ENCODE data around the gene GPR137.
A peak's percentile ranks its signal among the peaks of the same experiment; 100 is the strongest.
"Not testable (repeated sequence)": the region's sequence is repeated elsewhere in the genome, so short reads cannot be mapped to it uniquely, and the experiment has no call there.

GPR137 gene

DNA sequence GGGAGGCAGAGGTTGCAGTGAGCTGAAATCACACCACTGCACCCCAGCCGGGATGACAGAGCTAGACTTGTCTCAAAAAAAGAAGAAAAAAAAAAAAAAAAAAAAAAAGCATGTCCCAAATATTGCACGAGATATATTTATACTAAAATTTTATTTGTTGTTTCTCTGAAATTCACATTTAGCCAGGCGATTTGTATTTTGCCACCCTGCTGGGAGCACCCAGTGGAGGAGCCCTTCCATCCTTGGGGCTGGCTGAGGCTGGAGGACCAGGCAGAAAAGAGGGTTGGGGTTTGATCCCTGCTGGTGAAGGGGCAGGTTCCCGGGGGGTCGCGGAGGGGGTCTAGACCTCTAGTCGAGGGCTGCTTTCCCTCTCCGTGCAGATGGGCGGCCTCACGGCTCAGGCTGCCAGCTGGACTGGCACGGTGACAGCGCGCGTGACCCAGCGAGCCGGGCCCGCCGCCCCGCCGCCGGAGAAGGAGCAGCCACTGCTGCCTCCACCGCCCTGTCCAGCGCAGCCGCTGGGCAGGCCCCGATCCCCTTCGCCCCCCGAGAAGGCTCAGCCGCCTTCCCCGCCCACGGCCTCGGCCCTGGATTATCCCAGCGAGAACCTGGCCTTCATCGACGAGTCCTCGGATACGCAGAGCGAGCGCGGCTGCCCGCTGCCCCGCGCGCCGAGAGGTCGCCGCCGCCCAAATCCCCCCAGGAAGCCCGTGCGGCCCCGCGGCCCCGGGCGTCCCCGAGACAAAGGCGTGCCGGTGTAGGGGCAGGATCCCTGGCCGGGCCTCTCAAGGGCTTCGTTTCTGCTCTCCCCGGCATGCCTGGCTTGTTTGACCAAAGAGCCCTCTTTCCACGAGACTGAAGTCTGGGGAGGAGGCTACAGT, 13.6 kb downstream of the GPR137 start:
- peak in 52 of 58 donors; percentile 21 to 77 (median 60) for DNase-seq

DNA sequence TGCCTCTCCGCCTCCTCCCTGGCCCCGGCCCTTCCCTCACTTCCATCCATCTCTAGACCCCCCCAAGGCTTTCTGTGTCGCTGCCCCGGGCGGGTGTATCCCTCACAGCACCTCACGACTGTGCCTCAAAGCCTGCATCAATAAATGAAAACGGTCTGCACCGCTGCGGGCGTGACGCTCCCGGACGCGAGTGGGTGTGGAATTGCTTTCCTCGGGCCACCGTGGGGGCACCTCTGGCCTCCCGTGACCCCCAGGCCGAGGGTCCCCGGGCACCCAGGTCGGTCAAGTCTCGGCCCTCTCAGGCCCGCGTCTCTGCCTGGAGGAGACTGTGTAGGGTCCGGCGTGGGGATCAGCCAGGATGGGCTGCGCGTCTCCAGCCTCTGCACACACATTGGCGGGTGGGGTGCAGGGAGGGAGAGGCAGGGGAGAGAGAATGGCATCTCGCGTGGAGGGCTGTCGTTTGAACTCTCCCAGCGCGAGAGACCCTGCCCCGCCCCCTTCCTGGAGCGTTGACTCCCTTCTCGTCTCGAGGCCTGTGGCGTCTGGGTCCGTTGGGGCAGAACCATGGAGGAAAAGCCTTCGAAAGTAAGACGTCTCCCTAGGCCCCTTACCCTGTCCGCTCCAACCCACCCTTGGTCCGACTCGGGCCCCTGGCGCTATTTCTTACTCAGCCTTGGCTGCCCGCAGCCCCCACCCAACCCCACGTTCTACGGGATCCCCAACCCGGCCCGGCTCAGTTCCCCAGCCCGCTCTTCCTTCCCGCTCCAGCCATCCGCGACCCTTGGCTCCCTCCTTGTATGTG, 14.4 kb downstream of the GPR137 start, which contains the start of gene CATSPERZ:
CATSPERZ (plus strand) TSS at position 512 of the 802 bp plus-strand sequence; CDS start at position 565, 53 bp downstream.
- peak in 2 of 58 donors; percentile 39 to 41 for DNase-seq

DNA sequence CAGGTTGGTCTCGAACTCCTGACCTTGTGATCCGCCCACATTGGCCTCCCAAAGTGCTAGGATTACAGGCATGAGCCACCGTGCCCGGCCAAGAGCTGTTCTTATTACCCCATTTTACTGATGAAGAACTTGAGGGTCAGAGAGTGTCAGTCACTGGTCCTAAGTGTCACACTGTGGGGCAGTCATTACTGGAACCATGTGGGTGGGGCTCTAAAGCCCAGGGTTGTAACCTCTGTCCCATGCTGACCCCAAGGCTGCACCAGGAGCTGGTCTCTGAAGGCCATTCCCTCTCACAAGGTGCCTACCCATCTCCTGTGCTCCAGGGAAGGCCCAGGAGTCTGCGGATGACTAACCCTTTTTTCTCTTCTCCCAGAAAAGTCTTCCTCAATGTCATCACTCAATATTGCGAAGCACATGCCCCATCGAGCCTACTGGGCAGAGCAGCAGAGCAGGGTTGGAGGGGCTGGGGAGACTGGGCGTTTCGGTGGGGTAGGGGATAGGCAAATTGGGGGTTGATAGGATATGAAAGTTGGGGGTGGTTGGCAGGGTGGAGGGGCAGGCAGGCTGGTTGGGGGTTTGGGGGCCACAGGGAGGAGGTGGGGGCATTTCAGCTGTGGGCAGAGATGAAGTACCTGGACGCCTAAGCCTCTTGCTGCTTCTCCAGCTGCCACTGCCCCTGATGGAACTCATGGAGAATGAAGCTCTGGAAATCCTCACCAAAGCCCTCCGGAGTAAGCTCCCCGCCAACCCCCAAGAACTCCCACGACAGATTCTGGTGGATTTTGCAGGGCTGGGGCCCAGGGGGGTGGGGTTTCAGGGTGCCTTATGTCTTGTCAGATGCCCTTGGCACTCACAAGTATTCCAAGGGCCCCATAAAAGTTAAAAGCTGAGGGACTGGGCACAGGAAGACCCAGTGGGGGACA, 17.7 kb downstream of the GPR137 start:
- DNase-seq, result no peak

DNA sequence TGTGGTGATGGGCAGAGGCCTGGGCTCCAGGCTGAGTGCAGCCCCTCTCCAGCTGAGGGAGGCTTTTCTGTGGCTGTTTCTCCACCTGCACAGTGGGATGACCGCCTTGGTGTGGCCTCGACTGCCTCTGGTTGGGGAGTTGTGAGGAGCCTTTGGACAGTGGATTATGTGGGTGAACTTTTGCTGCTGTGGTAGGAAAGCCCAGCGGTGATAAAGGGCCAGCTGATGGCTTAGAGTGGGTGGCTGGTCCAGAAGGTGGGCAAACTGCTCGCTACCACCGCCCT, 18.3 kb downstream of the GPR137 start:
- DNase-seq, result no peak

DNA sequence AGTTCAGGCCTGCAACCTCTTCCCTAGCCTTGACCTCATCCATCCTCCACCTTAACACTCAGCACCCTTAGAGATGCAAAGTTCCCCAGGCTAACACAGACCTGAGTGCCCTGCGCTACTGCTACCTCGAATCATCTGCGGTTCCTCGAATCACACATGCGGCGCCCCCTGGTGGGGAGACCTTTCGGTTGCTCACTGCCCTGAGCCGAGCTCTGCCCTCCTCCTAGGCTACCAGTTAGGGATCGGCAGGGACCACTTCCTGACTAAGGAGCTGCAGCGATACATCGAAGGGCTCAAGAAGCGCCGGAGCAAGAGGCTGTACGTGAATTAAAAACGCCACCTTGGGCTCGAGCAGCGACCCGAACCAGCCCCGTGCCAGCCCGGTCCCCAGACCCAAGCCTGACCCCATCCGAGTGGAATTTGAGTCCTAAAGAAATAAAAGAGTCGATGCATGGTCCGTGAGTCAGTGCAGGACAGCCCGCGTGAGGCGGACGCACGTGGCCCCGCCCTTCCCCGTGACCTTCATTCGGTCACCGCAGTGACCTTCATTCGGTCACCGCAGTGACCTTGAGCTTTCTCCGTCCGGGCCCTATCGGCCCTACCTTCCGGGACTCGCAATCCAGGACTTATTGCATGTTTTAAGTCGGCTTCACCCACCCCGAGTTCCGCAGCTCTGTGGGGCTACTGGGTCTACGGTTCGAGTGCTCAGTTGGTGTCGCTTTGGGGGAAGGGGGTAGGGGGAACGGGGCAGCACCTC, 18.8 kb downstream of the GPR137 start:
- peak in 56 of 58 donors; percentile 37 to 97 (median 78) for DNase-seq

DNA sequence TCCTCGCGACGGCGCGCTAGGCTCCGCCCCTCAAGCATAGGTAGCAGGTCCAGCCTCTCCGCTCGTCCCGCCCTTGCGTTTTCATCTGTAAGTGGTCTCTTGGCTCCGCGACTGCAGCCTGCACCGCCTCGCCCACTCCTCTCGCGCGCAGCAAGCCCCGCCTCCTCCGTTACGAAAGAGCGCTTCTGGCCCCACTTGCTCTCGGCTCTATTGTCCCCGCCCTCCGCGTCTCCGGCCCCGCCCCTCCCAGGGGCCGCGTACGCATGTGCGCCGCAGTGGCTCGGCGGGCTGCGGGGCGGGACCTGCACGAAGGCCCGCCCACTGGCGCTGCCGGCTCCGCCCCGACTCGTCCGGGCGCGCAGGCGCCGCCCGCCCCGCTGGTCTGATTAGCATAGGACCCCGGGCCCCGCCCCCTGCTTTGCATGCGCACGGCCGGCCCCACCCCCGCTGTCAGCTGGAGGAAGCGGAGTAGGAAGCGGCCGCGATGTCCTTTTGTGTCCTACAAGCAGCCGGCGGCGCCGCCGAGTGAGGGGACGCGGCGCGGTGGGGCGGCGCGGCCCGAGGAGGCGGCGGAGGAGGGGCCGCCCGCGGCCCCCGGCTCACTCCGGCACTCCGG, 19.5 kb downstream of the GPR137 start, which contains the start of gene ESRRA:
ESRRA (plus strand) TSS at position 450 of the 616 bp plus-strand sequence. CDS start 1,656 bp downstream, outside the sequence.
- DNase-seq, result peak; percentile 81 to 100 (median 99)

DNA sequence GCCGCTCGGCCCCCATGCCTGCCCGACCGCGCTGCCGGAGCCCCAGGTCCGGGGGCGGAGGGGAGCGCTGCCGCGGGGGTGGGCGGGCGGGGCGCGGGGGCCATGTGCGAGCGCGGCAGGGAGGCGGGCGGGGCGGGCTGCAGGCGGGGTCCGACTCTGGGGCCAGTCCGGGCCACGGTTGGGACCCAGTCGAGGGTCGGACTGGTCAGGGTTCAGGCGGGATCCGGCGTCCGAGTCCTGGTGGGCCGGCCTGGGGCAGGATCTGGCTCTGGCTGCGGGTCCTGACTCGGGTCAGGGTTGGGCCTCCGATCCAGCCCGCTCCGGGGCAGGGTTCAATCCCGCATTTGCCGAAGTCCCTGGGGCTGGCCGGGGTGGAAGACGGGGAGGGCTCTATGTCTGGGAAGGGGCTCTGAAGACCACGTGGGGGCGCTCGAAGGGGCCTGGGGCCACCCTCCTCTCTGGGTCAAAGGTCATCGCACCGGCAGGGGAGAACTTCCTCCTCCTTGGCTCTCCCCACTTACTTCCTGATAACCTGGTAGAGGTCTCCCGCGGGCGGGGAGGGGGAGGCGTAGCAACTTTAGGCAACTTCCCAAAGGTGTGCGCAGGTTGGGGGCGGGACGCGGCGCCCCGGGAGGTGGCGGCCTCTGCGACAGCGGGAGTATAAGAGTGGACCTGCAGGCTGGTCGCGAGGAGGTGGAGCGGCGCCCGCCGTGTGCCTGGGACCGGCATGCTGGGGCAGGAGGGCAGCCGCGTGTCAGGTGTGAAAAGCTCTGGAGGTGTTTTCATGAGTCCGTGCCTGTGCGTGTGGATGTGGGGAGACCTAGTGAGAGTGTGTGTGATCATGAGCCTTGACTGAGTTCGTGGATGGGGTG, 20.3 kb downstream of the GPR137 start:
- peak in 46 of 58 donors; percentile 16 to 75 (median 58) for DNase-seq

DNA sequence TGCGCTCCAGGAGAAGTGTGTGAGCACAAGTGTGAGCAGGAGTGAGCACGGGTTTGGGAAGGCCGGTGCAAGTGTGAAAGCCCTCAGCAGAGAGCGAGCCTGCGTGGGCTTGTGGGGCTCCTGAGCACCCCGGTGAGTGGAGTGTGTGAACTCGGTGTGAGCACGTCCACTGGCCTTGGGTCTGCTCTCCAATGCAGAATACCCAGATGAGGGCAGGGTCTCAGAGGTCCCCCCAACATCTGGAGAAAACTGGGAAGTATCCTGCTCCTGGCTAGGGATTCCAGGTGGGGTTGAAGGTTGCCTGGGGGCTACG, 20.9 kb downstream of the GPR137 start:
- DNase-seq, result no peak

DNA sequence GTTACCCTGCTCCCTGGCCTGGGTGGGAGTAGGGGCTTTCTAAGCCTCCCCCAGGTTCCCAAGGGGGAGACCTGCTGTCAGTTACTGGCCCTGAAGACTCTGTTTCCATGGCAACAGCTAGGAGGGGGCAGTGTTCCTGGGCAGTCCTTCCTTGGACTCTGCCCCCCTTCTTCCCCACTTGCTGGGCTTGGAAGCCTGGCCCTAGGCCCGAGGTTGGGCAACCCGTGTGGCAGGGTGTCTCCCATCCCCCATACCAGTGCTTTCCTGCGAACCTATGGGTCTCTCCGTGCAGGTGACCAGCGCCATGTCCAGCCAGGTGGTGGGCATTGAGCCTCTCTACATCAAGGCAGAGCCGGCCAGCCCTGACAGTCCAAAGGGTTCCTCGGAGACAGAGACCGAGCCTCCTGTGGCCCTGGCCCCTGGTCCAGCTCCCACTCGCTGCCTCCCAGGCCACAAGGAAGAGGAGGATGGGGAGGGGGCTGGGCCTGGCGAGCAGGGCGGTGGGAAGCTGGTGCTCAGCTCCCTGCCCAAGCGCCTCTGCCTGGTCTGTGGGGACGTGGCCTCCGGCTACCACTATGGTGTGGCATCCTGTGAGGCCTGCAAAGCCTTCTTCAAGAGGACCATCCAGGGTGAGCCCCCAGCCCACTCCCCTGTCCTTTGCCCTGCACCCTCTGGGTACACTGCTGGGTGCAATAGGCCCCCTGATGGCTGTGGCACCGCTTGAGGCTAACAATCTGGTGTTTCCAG, 21.4 kb downstream of the GPR137 start:
- peak in 7 of 58 donors; percentile 21 to 46 (median 28) for DNase-seq

DNA sequence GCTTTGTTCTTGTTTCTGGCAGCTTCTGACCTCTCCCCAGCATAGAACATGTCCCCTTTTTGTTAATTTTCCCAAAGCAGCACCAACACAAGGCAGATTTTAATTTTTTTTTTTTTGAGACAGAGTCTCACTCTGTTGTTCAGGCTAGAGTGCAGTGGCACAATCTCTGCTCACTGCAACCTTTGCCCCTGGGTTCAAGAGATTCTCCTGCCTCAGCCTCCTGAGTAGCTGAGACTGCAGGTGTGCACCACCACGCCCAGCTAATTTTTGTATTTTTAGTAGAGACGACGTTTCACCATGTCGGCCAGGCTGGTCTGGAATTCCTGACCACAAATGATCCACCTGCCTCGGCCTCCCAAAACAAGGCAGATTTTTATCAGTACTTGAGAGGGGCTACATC, 22.1 kb downstream of the GPR137 start:
- not testable (repeated sequence) for DNase-seq

DNA sequence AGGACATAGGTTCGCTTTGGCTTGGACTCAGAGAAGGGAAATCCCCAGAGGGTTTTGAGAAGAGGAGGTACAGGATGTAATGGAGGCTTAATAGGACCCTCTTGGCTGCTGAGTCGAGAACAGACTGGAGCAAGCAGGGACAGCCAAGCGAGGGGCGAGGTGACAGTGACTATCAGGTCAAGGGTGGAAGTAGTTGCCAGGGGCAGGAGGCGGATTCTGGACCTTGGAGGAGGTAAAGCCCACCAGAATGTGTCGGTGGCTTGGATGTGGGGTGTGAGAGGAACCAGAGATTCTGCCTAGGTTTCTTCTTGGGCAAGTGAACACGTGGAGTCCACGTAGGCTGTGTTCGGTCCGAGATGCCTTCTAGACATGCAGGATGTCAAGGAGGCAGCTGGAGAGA, 27.3 kb downstream of the GPR137 start:
- DNase-seq, result no peak

DNA sequence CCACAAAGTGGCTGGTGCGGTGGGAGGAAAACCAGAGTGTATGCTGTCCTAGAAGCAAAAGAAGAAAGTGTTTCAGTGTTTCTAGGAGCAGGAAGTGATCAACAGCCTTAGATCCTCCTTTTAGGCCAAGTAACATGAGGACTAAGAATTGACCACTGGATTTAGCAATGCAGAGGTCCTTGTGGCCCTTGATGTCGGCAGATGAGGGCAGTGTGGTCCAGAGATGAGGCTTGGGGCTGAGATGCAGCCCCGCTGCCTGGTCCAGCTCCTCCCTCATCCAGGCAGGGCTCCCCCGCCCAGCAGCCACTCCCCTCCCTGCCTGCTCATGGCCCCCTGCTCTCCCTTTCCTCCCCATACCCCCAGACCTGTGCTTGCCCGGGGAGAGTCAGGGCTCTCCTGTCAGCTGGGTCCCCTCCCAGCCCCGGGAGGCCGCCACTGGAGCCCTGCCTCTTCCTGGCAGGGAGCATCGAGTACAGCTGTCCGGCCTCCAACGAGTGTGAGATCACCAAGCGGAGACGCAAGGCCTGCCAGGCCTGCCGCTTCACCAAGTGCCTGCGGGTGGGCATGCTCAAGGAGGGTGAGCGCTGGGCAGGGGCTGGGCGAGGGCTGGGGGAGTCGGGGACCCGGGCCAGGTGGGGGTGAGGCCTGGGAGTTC, 28.0 kb downstream of the GPR137 start:
- DNase-seq, result peak in 11 of 58 donors; percentile 7 to 47 (median 37)

DNA sequence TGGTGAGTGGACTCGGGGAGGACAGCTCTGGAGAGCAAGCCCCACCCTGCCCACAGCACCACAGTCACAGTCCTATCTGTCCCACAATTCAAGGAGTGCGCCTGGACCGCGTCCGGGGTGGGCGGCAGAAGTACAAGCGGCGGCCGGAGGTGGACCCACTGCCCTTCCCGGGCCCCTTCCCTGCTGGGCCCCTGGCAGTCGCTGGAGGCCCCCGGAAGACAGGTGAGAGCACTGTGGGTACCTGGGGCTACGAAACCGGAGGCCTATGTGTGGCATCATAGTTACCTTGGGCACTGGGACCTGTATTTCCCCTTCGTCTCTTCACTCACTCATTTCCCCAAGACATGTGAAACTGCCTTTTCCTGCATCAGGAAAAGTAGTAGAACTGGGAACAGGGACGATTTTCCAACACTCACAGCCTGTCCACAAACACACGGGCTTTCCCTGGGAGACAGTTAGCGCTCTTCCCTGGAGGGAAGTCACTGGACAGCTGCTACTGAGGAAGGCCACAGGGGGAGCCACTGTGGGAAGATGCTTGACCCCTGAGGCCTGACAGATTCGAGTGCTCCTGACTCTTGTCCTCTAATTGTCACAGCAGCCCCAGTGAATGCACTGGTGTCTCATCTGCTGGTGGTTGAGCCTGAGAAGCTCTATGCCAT, 28.6 kb downstream of the GPR137 start:
- no peak for DNase-seq

DNA sequence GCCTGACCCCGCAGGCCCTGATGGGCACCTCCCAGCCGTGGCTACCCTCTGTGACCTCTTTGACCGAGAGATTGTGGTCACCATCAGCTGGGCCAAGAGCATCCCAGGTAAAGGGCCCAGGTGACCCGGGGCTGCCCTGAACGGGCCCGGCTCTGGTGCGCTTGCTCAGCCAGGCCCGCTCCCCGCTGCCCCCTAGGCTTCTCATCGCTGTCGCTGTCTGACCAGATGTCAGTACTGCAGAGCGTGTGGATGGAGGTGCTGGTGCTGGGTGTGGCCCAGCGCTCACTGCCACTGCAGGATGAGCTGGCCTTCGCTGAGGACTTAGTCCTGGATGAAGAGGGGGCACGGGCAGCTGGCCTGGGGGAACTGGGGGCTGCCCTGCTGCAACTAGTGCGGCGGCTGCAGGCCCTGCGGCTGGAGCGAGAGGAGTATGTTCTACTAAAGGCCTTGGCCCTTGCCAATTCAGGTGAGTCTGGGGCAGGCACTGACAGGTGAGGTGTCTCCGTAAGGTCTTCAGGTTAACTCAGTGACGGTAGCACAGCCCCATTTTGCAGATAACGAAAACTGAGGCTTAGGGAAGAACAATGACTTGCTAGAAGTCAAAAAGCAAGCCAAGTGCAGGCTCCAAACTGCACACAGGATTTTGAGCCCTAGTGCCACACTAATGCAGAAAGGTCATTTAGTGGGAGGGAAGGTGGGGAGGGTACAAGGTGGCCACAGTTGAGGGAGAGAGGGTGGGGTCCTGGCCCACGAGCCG, 29.3 kb downstream of the GPR137 start:
- DNase-seq, result no peak

DNA sequence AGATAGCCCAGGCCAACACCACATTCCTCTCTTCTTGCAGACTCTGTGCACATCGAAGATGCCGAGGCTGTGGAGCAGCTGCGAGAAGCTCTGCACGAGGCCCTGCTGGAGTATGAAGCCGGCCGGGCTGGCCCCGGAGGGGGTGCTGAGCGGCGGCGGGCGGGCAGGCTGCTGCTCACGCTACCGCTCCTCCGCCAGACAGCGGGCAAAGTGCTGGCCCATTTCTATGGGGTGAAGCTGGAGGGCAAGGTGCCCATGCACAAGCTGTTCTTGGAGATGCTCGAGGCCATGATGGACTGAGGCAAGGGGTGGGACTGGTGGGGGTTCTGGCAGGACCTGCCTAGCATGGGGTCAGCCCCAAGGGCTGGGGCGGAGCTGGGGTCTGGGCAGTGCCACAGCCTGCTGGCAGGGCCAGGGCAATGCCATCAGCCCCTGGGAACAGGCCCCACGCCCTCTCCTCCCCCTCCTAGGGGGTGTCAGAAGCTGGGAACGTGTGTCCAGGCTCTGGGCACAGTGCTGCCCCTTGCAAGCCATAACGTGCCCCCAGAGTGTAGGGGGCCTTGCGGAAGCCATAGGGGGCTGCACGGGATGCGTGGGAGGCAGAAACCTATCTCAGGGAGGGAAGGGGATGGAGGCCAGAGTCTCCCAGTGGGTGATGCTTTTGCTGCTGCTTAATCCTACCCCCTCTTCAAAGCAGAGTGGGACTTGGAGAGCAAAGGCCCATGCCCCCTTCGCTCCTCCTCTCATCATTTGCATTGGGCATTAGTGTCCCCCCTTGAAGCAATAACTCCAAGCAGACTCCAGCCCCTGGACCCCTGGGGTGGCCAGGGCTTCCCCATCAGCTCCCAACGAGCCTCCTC, 30.2 kb downstream of the GPR137 start:
- not testable (repeated sequence) for DNase-seq

Data from anterior cingulate cortex (tissue), 58 donors.